Stimulated activated CD4-positive, alpha-beta T cell treated with anti-CD3 and anti-CD28 coated beads, Interleukin-4, amount 100 ng/mL, for 1 hour (primary cell): ENCODE results near the gene MARCHF6.
A peak's percentile ranks its signal among the peaks of the same experiment; 100 is the strongest.
"Not testable (repeated sequence)": the region's sequence is repeated elsewhere in the genome, so short reads cannot be mapped to it uniquely, and the experiment has no call there.

ENCODE experiments used
- DNase-seq: peaks from one replicate; pipeline ENCODE4 v3.0.0-alpha.2; 2020

Gene MARCHF6

DNA sequence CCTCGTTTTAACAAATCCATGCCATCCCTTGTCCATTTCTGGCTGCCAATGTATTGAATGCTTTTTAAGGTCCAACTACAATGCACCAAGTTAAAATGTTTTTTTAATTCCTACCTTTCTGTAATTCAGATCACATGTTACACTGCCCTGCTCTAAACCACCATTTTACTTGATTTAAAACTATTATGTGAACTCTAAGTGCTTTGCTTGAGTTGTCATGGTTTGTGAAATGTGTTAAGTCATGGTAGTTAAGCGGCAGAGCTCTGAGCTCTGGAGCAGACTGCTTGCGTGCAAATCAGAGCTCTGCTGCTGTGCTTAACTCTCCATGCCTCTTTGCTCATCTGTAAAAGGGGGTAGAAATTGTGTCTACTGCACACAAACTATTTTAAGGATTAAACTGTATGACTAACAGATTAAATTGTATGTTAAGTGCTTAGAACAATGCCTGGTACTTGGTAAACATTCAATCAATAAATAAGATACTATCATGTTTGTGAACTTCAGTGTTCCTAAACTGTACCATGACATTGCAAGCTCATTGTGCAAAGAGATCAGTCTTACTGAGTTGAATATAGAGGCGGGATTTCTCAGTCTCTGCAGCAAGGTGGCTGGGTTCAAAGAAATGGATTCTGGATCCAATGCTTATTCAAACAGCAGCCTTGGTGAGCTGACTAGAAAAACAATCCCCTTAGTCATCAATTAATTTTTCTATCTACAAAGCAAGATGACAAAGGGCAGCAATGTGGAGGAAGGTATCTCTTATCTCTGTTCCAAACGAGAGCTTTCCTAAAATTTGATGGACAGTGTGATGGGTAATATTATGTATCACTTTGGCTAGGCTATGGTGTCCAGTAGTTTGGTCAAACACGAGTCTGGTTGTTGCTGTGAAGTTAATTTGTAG, 29.7 kb upstream of the MARCHF6 start:
- no peak for DNase-seq

DNA sequence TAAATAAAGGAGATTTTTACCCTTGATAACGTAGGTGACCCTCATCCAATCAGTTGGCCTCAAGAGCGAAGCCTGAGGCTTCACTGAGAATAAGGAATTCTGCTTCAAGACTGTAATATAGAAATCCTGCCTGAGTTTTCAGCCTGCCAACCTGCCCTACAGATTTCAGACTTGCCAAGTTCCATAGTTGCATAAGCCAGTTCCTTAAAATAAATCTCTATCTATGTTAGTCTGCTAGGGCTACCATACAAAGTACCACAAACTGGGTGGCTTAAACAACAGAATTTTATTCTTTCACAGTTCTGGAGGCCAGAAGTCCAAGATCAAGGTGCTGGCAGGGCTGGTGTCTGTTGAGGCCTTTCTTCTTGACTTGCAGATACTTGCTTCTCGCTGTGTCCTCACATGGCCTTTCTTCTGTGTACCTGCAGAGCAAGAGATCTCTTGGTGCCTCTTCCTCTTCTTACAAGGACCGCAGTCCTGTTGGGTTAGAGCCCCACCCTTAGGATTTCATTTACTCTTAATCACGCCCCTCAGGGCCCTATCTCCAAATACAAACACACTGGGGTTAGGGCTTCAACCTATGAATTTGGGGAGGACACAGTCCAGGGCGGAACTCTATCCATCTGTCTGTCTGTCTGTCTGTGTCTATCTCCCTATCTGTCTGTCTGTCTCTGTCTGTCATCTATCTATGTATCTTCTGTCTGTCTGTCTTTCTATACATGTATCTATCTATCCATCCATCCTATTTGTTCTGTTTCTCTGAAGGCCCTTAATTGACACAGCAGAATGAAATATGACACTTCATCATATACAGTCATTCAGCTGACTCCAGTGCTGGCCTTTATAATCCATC, 28.8 kb upstream of the MARCHF6 start:
- DNase-seq: no peak

DNA sequence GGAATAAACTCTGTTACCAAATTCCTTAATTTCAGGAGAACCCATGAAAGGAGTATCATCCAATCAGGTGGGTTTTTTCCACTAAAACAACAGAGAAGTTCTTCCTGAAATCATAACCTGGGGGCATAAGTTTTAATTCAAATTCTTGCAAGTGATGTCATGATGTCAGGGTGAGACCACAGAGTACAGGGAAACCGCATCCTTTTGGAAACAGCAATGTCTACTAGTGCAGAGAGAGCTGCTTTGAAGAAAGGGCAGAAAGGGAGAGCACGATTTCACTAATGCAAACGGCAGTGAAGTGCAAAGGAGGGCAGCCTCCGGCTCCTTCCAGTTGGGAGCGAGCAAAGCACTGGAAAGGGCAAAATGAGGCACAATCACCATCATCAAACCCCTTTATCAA, 25.2 kb upstream of the MARCHF6 start:
- DNase-seq: no peak

DNA sequence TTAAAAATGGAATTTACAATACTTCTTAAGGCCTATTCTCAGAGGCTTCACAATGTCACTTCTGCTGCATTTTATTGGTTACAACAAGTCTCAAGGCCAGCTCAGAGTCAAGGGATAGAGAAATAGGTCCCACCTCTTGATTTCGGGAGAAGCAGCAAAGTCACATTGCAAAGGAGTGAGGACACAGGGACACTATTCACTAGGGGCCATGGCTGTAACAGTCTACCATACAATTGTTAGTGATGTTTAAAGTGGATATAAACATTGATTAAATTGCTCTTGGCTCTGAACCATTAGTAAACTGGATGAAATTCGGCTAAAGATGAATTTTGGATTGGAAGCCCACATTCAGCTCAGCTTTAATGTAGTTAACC, 24.1 kb upstream of the MARCHF6 start:
- no peak for DNase-seq

DNA sequence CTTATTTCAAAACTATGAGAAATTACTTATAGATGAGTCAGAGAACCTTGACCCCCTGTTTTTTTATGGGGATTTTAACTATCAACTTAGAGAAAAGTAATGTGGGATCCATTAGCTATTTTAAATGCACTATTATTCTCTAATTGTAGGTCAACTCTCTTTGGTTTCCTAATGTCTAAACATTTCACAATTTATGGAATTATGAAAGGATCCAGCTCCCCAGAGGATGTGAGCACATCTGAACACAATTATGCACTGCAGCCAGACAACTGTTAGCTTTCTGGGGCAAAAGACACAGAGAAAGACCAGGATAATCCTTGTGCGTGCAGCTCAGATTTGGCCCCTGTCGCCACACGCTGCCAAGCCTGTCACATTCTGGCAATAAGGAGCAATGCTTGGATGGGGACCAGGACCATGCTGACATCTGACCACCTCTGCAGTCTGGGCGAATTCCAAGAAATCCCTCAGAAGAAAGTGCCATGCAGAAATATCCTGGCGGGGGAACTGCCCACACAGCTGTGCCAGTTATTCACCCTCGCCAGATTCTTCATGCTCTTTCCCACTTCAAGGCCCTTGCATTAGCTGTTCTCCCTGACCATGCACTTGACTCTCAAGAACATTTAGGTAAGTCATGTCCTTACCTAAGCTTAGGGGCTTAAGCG, 23.5 kb upstream of the MARCHF6 start:
- DNase-seq: no peak

DNA sequence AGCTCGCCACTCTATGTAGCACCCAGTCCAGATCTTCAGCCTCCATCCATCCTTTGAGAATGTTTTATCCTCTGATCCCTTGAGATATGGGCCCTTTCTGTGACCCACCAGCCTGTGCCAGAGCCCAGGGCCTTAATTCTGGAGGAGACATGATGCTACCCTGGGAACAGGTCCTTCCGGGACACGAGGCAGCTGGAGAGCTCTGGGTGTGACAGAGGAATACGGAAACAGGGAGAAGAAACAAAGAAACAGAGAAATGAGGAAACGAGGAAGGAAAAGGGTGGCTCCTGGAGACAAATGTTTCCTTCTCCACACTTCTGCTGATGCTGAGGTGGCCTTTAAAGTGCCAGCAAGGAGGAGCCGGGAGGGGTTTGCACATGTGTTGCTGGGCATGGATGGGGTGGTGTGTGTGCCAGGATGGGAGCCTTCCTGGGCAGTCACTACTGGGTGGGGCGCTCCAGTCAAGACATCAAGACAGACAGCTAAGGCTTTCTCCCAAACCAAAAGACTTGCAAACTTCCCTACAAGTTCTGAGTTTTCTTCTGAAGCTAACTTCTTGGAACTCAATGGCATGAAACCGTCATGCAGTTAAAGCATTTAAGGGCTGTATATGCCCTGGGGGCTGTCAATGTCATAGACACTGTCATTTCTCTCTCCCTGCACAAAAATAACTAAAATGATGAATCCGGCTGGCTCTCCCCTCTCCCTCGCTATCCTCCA, 22.8 kb upstream of the MARCHF6 start:
- DNase-seq: no peak

DNA sequence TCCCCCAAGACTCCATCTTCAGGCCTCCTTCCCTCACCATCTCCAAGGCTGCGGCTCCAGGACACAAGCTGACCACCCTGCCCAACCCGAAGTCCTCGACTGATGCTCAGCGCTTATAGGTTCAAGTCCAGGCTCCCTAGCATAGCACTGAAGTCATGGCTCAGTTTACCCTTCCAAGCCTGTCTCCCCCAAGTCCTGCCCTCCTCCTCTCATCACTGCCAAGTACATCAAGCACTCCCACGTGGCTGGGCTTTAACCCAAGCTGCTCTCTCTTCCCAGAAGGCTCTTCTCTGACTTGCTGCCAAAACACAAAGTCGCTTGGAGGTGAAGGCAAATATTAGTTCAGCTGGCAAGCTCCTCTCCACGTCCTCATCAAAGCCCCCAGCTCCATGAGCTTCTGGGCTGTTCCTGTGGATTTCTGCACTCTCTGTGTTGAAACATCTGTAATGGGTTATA, 22.1 kb upstream of the MARCHF6 start:
- no peak for DNase-seq

DNA sequence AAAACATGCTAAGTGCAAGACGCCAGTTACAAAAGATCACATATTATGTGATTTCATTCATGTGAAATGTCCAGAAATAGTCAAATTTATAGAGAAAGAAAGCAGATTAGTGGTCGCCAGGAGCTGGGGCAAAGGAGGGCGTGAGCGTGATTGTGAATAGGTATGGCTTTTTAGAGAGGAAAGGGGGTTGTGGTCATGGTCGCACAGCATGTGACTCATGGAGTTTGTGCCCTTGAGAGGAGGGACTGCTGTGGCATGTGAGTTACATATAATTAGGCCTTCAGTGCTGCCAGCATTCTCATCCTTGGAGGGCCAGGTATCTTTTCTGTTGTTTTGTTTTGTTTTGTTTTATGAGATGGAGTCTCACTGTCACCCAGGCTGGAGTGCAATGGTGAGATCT, 21.2 kb upstream of the MARCHF6 start:
- DNase-seq: no peak

DNA sequence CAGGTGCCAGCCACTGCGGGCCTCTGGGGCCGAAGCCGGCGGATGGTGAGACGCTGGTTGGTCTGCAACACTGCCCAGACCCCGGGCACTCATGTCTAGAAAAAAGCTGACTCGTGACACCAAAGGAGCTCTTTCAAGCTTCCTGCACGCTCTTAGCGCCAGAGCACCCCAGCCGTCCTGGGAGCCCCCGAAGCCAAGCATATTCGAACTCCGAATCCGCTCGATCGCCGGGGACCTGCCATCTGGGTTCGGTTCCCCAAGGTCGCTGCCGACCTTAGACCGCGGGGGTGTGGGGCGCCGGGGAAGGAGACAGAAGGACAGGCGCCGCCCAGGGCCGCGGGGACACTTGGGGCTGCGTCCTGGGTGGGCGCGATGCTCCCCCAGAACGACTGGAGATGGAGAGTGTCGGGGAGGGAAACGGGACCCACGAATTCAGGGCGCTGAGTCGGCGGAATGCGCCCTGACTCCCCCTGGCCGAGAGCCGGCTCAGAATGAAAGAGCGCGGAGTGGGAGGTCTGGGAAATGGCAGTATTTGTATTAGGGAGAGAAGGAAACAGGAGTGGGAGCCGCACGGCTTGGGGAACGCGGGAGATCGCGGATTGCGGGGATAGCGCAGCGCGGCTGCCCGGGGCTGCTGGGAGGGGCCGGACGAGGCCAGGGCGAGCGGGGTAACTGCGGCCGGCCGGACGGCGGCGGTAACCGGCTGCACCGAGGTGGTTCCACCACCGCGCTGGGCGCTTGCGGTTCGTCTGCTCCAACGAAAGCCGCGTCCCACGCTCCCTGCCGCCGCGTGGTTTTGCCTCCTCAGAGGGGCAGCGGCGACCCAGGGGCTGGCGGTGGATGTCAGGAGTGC, 20.1 kb upstream of the MARCHF6 start:
- DNase-seq: peak; percentile 10

DNA sequence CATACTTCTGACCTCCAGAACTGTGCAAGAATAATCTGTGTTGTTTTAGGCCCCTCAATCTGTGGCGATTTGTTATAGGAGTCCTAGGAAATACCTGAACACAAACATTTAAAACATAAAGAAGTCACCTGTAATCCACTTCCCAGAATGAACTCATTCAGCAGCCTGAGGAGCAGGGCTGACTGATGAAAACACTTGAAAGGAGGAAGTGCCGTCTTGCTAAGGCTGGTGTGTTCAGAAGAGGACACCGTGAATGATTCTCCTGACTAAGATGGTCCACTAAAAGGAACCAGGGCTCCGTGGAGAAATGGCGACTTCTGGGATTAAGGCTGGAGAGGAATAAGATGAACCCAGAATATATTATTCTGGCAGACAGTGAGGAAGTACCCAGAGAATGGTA, 18.7 kb upstream of the MARCHF6 start:
- DNase-seq: no peak

DNA sequence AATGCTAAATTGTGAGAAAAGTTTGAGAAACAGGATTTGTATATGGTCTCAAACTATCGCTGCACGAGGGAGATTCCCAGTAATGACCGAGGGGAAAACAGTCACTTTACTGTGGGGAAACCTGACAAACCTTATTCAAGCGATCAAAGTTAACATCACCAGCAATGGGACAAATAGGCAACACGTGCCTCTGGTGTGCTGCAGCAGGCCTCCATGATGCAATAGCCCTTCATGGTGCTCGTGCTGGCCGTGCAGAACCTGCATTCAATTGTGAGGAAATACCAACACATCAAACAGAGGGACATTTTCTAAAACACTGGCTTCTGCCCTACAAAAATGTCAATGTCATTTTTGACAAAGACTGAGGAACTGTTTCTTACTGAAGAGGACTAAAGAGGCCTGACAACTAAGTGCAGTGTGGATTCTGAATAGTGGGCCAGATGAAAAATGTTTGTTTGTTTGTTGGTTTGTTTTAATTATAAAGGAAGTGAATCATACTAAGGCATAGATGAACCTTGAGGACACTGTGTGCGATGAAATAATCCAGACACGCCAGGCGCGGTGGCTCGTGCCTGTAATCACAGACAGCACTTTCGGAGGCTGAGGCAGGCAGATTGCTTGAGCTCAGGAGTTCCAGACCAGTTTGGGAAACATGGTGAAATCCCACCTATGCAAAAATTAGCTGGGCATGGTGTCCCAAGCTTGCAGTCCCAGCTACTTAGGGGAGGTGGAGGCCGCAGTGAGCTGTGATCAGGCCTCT, 17.6 kb upstream of the MARCHF6 start:
- no peak for DNase-seq

DNA sequence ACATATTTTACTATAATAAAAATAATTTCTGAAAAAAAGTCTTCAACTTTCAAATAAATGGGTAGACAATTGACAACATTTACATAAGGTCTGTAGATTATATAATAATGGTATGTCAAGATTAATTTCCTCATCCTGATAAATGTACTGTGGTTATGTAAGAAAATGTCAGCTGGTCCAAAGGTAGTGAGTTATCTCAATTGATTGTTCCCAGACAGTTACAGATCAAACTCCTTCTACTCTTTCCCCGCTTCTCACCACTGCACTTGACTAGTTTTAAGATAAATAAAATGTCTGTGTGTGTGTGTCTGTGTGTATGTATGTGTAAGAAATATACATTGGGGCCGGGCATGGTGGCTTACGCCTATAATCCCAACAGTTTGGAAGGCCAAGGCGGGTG, 16.4 kb upstream of the MARCHF6 start:
- no peak for DNase-seq

DNA sequence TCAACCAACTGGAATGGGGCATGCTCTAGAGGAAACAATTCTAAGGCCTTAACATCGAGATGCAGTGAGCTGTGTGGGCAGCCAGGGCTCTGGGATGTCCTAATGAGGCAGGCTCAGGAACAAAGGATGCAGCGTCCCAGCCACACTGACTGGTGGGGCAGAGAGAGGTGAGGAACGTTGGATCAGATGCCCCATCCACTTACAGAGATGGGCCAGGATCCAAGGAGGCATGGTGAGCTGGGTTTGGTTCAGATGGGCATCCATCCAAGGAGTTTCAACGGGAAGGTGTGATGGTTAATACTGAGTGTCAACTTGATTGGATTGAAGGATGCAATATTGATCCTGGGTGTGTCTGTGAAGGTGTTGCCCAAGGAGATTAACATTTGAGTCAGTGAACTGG, 15.5 kb upstream of the MARCHF6 start:
- DNase-seq: no peak

DNA sequence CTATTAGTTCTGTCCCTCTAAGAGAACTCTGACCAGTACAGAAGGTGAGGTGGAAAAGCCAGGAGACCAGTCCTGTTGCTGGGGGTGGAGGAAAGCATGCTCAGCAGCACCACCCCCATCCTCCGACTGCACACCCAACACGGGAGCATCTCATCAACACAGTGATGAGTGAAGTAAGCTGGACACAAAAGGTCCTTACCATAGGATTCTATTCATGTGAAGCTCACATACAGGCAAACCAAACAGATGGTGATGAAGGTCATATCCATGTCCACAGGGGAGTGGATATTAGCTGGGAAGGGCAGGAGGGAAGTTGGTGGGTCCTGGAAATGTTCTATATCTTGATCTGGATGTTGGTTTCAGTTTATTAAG, 14.8 kb upstream of the MARCHF6 start:
- no peak for DNase-seq

DNA sequence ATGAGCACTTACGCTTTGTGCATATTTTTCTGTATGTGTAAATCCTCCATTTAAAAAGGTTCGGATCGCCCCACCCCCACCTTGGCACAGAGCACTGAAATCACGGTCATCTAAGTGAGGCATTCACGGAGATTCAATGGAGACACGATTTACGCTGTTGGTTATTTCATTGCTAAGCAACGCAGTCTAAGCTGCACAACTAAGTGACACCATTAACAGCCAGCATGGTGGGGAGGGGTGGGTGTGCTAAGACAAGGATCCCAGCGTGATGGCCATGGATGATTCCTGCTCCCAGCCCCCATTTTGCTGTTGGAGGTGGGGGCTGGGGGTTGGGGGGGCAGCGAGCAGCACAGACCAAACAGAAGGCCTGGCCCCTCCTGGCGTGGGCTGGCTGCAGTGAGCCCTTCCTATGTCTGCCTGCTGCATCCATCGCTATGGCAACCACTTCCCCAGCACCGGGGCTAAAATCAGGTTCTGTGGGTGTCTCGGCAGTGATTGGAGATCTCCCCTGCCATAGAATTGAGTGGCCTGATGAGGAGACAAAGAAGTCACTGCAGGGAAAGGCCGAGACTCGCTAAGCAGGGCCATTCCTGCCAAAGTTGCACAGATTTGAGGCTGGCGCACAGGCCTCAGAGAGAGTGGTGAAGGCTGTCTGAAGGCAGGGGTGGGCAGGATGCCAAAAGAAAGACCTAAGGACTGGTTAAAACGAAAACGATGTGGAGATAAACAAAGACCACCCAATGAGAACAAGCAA, 14.3 kb upstream of the MARCHF6 start:
- no peak for DNase-seq

DNA sequence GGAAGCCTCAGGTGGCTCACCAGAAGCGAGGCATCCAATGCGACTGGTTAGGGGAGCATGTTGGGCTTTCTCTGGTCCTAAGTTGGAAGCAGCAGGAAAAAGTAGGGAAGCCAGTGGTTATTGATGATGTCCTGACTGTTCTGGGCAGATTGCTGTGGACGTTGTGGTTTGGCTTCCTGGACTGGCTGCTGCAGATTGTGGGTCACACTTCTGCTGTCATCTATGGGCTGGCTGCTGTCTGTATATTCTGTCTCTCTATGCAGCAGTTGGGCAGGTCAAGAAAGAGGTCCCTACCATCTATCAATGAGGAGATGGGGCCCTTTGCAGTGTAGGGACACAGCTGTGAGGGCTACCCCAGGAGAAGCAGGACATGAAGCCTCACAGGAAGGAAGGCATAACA, 13.5 kb upstream of the MARCHF6 start:
- DNase-seq: no peak

DNA sequence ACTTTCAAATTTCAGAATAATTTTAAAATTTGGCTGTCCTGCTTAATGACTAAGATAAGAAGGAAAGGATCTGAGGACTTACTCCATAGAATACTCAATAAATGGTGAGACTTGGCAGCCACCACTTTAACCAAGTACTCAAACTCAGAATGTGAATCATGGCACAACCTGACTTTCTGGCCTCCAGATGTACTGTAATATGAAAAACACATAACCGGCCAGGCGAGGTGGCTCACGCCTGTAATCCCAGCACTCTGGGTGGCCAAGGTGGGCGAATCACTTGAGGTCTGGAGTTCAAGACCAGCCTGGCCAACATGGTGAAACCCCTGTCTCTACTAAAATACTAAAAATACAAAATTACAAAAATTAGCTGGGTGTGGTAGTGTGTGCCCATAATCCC, 10.0 kb upstream of the MARCHF6 start:
- DNase-seq: no peak

DNA sequence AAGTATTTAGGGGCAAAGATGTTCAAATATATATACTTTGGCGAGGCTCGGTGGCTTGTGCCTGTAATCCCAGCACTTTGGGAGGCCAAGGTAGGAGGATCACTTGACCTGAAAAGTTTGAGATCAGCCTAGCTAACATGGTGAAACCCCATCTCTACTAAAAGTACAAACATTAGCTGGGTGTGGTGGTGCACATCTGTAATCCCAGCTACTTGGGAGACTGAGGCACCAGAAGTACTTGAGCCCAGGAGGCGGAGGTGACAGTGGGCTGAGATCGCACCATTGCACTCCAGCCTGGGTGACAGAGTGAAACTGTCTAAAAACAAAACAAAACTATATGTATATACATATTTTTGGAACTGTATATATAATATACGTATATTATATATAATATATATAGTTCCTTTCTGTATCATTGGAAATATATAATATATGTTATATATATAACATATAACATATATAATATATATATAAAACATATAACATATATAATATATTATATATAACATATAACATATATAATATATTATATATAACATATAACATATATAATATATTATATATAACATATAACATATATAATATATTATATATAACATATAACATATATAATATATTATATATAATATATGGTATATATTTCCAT, 8.9 kb upstream of the MARCHF6 start:
- DNase-seq: not testable (repeated sequence)

DNA sequence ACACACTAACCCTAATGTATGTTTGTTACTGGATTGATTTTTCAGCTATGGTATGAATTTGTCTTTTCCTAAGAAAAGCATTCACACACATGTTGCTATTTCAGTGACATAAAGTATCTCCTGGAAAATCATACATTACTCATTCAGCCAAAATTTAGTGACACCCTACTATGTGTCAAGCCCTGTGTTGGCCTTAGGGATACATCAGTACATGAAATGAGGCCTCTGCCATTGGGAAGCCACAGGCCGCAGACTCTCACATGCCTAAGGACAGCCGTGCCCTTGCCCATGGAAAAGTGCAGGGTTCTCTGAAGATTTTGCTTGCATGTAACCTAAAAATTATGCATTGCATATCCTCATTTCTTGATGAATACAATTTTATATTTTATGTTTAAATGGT, 5.2 kb upstream of the MARCHF6 start:
- no peak for DNase-seq
